Spinal cord (tissue), 10 donors: ENCODE data around the gene FMN1. TPM values are rescaled to one million over a fixed set of nuclear protein-coding genes. Genes with fewer than 3 reads are reported as not detected.
A peak's percentile ranks its signal among the peaks of the same experiment; 100 is the strongest.

Experiments used
- DNase-seq, 6 donors: peaks; one replicate each; pipeline versions ENCODE4 v3.0.0 to v3.0.0-alpha.2; 2013 to 2015; ENCODE audit warnings: low spot score in 6 of 6, low read depth in 4 of 6
- H3K27ac ChIP-seq: one replicate; pipeline ENCODE4 v1.5.1; 2013; ENCODE audit warnings: low read depth, low read length, control low read depth
- H3K27me3 ChIP-seq: one replicate; pipeline ENCODE4 v1.6.1; 2013; ENCODE audit warnings: low read length; ENCODE audit not compliant: control insufficient read depth, insufficient read depth
- H3K36me3 ChIP-seq: one replicate; pipeline ENCODE4 v1.6.1; 2013; ENCODE audit warnings: low read length; ENCODE audit not compliant: control insufficient read depth, insufficient read depth
- H3K4me1 ChIP-seq: one replicate; pipeline ENCODE4 v1.6.1; 2013; ENCODE audit warnings: low read length; ENCODE audit not compliant: control insufficient read depth, insufficient read depth
- H3K4me3 ChIP-seq: one replicate; pipeline ENCODE4 v1.5.1; 2013; ENCODE audit warnings: low read depth, low read length, control low read depth
- H3K9me3 ChIP-seq: one replicate; pipeline ENCODE4 v1.6.1; 2013; ENCODE audit warnings: low read length; ENCODE audit not compliant: control insufficient read depth, insufficient read depth
- whole genome bisulfite sequencing: methylation state at CpG from one replicate; pipeline ENCODE4 v1.1.5; 2013; ENCODE audit warnings: missing lambda C conversion rate; ENCODE audit not compliant: insufficient coverage; 5-methylcytosine and 5-hydroxymethylcytosine counted together
- polyA plus RNA-seq, 2 donors: library from polyadenylated mRNA; unstranded; fragments of 120-200 nt; gene quantifications; one replicate each; pipeline ENCODE4 v1.2.1, GENCODE V29; 2013; ENCODE audit not compliant: insufficient read length in 2 of 2
- total RNA-seq, 2 donors: library from RNA; depleted of rRNA in 1 of 2; stranded (reverse); fragments of 120-200 nt in 1 of 2; fragments of >200 nt in 1 of 2; gene quantifications; one replicate each; pipeline versions ENCODE4 v1.2.3 to v1.2.4, GENCODE V29; 2013 to 2014
- donor health status: healthy.

Gene FMN1
- total and polyA plus RNA-seq, 4 donors, result 1.00 to 5.7 (median 2.8) TPM

GRCh38 chr15:33182926-33183325 lies 11.6 kb downstream of the FMN1 start:
- DNase-seq, result no peak
- no peaks in the 10 kb centered on the region for H3K27me3 ChIP-seq
- 40% methylated on average over 1 of the region's 2 CpGs for WGBS
- no peak overlapping the region for H3K4me3 ChIP-seq
- no peak overlapping the region for H3K27ac ChIP-seq
- H3K9me3 ChIP-seq, result no peaks in the 10 kb centered on the region
- no peaks in the 10 kb centered on the region for H3K36me3 ChIP-seq
- no peaks in the 10 kb centered on the region for H3K4me1 ChIP-seq

GRCh38 chr15:33182278-33182905 lies 12.1 kb downstream of the FMN1 start:
- DNase-seq, result no peak
- WGBS, result 80% methylated on average over 1 of the region's 4 CpGs
- Histone ChIP-seq H3K36me3 (no peaks in the 10 kb centered on the region), H3K4me1 (no peaks in the 10 kb centered on the region), H3K27me3 (no peaks in the 10 kb centered on the region), H3K9me3 (no peaks in the 10 kb centered on the region), H3K4me3 (no peak overlapping the region), H3K27ac (no peak overlapping the region)

- H3K27ac ChIP-seq, result no peak overlapping the region
- no peaks in the 10 kb centered on the region for H3K27me3 ChIP-seq
- H3K4me3 ChIP-seq, result no peak overlapping the region
- H3K36me3 ChIP-seq, result no peaks in the 10 kb centered on the region
- WGBS, result 79% methylated on average over 2 of the region's 5 CpGs
- H3K4me1 ChIP-seq, result no peaks in the 10 kb centered on the region
- DNase-seq, result no peak
- H3K9me3 ChIP-seq, result no peaks in the 10 kb centered on the region
These were observed 14.6 kb downstream of the FMN1 start for GRCh38 chr15:33179874-33180273.

DNA sequence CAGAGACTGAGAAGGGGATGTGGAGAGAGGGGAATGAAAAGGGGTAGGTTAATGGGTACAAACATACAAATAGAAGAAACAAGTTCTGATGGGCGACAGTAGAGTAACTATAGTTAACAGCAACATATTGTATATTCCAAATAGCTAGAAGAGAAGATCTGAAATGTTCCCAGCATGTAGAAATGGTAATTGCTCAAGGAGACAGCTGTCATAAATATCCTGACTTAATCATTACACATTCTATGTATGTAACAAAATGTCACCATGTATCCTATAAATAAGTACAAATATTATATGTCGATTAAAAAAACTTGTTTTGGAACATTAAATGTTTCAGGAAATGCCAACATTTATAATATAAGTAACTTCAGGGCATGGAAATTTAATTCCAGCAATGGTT lies 23.3 kb downstream of the FMN1 start:
- no peak overlapping the region for H3K27ac ChIP-seq
- H3K36me3 ChIP-seq, result no peaks in the 10 kb centered on the region
- H3K27me3 ChIP-seq, result no peaks in the 10 kb centered on the region
- no peaks in the 10 kb centered on the region for H3K9me3 ChIP-seq
- DNase-seq, result no peak
- H3K4me3 ChIP-seq, result no peak overlapping the region
- H3K4me1 ChIP-seq, result no peaks in the 10 kb centered on the region
- WGBS, result no CpG with 5 or more reads among the region's 2 CpGs

DNA sequence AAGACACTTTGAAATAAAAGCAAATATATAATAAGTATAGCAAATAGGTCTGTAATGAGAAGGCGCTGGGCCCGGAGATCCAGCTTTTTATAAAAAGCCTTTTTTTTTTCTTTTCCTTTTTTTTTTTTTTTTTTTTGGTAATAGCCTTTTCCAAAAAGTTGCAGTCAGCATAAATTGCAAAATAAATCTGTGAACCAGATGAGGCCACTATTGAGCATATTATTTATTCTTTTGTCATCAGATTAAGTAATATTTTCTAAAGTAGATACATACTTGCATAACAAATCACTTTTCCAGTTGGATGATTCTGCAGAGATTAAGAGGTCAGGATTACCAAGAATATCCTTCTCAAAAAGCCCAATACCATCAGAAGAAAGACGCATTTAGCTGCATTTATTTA lies 24.9 kb downstream of the FMN1 start:
- Histone ChIP-seq H3K36me3 (no peaks in the 10 kb centered on the region), H3K27me3 (no peaks in the 10 kb centered on the region), H3K4me1 (no peaks in the 10 kb centered on the region), H3K4me3 (no peak overlapping the region), H3K27ac (no peak overlapping the region), H3K9me3 (no peaks in the 10 kb centered on the region)
- WGBS, result no CpG with 5 or more reads among the region's 3 CpGs
- DNase-seq, result no peak

- Histone ChIP-seq H3K4me3 (no peak overlapping the region), H3K27ac (no peak overlapping the region), H3K27me3 (no peaks in the 10 kb centered on the region), H3K4me1 (no peaks in the 10 kb centered on the region), H3K36me3 (no peaks in the 10 kb centered on the region), H3K9me3 (no peaks in the 10 kb centered on the region)
- 80% methylated on average over 1 of the region's 2 CpGs for WGBS
- no peak for DNase-seq
These were observed 26.1 kb downstream of the FMN1 start for GRCh38 chr15:33168444-33168843.

- Histone ChIP-seq H3K27ac (no peak overlapping the region), H3K9me3 (no peaks in the 10 kb centered on the region), H3K4me3 (no peak overlapping the region), H3K36me3 (no peaks in the 10 kb centered on the region), H3K27me3 (no peaks in the 10 kb centered on the region), H3K4me1 (no peaks in the 10 kb centered on the region)
- no peak for DNase-seq
- whole genome bisulfite sequencing, result 81% methylated on average over 2 of the region's 3 CpGs
These were observed 30.7 kb downstream of the FMN1 start for GRCh38 chr15:33163816-33164215.

DNA sequence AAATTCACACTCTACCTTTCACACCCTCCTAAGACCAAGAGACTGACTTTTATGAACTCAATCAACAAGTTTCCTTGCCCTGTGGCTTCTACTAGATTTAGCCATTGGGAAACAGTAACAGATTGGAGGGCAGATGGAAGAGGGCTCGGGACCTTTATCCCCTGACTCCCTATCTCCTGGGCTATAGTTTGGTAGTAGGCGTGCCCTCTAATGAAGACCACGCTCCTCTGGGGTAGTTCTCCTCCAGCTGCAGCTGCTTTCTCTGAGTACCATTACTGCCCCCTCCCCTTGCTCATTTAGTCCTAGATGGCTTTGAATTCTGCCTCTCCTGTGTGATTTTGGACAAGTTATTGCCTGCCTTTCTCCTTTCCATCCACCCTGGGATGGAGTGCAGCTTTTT lies 33.3 kb downstream of the FMN1 start:
- Histone ChIP-seq H3K36me3 (no peaks in the 10 kb centered on the region), H3K9me3 (no peaks in the 10 kb centered on the region), H3K4me1 (no peaks in the 10 kb centered on the region), H3K27ac (no peak overlapping the region), H3K27me3 (no peaks in the 10 kb centered on the region), H3K4me3 (no peak overlapping the region)
- no peak for DNase-seq
- WGBS, result 100% methylated on average over 1 of the region's 3 CpGs

GRCh38 chr15:33160581-33161165 lies 33.8 kb downstream of the FMN1 start:
- Histone ChIP-seq H3K36me3 (no peaks in the 10 kb centered on the region), H3K27ac (no peak overlapping the region), H3K4me3 (no peak overlapping the region), H3K27me3 (no peaks in the 10 kb centered on the region), H3K4me1 (no peaks in the 10 kb centered on the region), H3K9me3 (no peaks in the 10 kb centered on the region)
- DNase-seq, result peak in 1 of 6 donors; percentile 49
- 73% methylated on average over 5 of the region's 5 CpGs for WGBS

- H3K4me3 ChIP-seq, result no peak overlapping the region
These were observed 34.6 kb downstream of the FMN1 start for GRCh38 chr15:33159726-33160453.

More at GRCh38 chr15:33159726-33160453, 34.6 kb downstream of the FMN1 start:
- WGBS, result 90% methylated on average over 2 of the region's 3 CpGs
- no peaks in the 10 kb centered on the region for H3K27me3 ChIP-seq
- H3K9me3 ChIP-seq, result no peaks in the 10 kb centered on the region
- no peak overlapping the region for H3K27ac ChIP-seq
- no peaks in the 10 kb centered on the region for H3K36me3 ChIP-seq
- H3K4me1 ChIP-seq, result no peaks in the 10 kb centered on the region
- DNase-seq, result no peak
